HG03095 (cell line): Measurements from ENCODE around the gene ZNF35.
"Not testable (repeated sequence)": the region's sequence is repeated elsewhere in the genome, so short reads cannot be mapped to it uniquely, and the experiment has no call there.

Source experiments
- ATAC-seq: cut with Tn5 transposase; IDR thresholded peaks from one replicate; pipeline ENCODE4 v1.9.1; 2021; ENCODE audit warnings: moderate library complexity; ENCODE audit not compliant: unreplicated experiment

ZNF35 gene

GRCh38 chr3:44648564-44649229 lies at the start of gene ZNF35:
Gene ZNF35 (plus strand): TSS chr3:44648732. CDS start chr3:44651068, 2,336 bp downstream.
- ATAC-seq: peak; percentile 96

GRCh38 chr3:44601749-44602148 lies 46.8 kb upstream of the ZNF35 start:
- ATAC-seq: no peak

- no peak for ATAC-seq
Observed at GRCh38 chr3:44612678-44613077, 35.9 kb upstream of the ZNF35 start.

- peak; percentile 88 for ATAC-seq
Observed at GRCh38 chr3:44624749-44625480, 23.6 kb upstream of the ZNF35 start, which contains the start of gene ZNF197. Gene ZNF197 (plus strand): TSS chr3:44625036. CDS start chr3:44629155, 4,119 bp downstream.

GRCh38 chr3:44628716-44629115 lies 19.8 kb upstream of the ZNF35 start:
- ATAC-seq: no peak

GRCh38 chr3:44632193-44632592 lies 16.3 kb upstream of the ZNF35 start:
- ATAC-seq: no peak

GRCh38 chr3:44642337-44642736 lies 6.2 kb upstream of the ZNF35 start:
- ATAC-seq: no peak

GRCh38 chr3:44643024-44643423 lies 5.5 kb upstream of the ZNF35 start:
- no peak for ATAC-seq

GRCh38 chr3:44647771-44648170 lies 761 bp upstream of the ZNF35 start:
- ATAC-seq: no peak

- no peak for ATAC-seq
Observed at GRCh38 chr3:44649709-44650108, 1.2 kb downstream of the ZNF35 start.

- no peak for ATAC-seq
Observed at GRCh38 chr3:44654039-44654438, 5.5 kb downstream of the ZNF35 start.

- ATAC-seq: no peak
Observed at GRCh38 chr3:44659015-44659414, 10.5 kb downstream of the ZNF35 start.

- ATAC-seq: no peak
Observed at GRCh38 chr3:44659434-44659833, 10.9 kb downstream of the ZNF35 start.

- ATAC-seq: no peak
Observed at GRCh38 chr3:44661189-44661588, 12.7 kb downstream of the ZNF35 start.

- no peak for ATAC-seq
Observed at GRCh38 chr3:44665173-44665572, 16.6 kb downstream of the ZNF35 start.

- ATAC-seq: no peak
Observed at GRCh38 chr3:44666346-44666745, 17.8 kb downstream of the ZNF35 start.

GRCh38 chr3:44669760-44670159 lies 21.2 kb downstream of the ZNF35 start:
- ATAC-seq: no peak

GRCh38 chr3:44673466-44673865 lies 24.9 kb downstream of the ZNF35 start:
- not testable (repeated sequence) for ATAC-seq

- no peak for ATAC-seq
Observed at GRCh38 chr3:44674211-44674610, 25.7 kb downstream of the ZNF35 start.

- ATAC-seq: no peak
Observed at GRCh38 chr3:44678480-44679116, 30.1 kb downstream of the ZNF35 start.

- no peak for ATAC-seq
Observed at GRCh38 chr3:44680921-44681455, 32.5 kb downstream of the ZNF35 start.
